ENCODE measurements around the gene XCL1. TPM values are rescaled to one million over a fixed set of nuclear protein-coding genes. Genes with fewer than 3 reads are reported as not detected.
"Not testable (repeated sequence)": the region's sequence is repeated elsewhere in the genome, so short reads cannot be mapped to it uniquely, and the experiment has no call there.

Gene XCL1
- total and polyA plus RNA-seq, 2 experiments from 2014 or later = 0.24 TPM; not detected in 1

GRCh38 chr1:168535536-168535935, 40.9 kb upstream of the XCL1 start:
- no peaks in the 10 kb centered on the region for H3F3A ChIP-seq (replicated peaks; ENCODE audit: low read depth)
- H3K9me3 Mint-ChIP-seq = no peaks in the 10 kb centered on the region
- H4K20me1 ChIP-seq (replicated peaks; ENCODE audit: insufficient read depth) = no peaks in the 10 kb centered on the region
- H3K4me3 Mint-ChIP-seq = no peak overlapping the region
- H3K27ac Mint-ChIP-seq = no peak overlapping the region
- H3K4me2 ChIP-seq = no peak overlapping the region
- no peaks in the 10 kb centered on the region for H3K27me3 ChIP-seq (ENCODE audit: insufficient read depth)
- no peaks in the 10 kb centered on the region for H3K36me3 Mint-ChIP-seq (ENCODE audit: low read depth)
- ATAC-seq (no peak), DNase-seq (ENCODE audit: low spot score) (no peak)
- H3K9me2 ChIP-seq (ENCODE audit: insufficient read depth) = no peaks in the 10 kb centered on the region
- H3K4me1 ChIP-seq (ENCODE audit: insufficient read depth) = no peaks in the 10 kb centered on the region
- no peak overlapping the region for H3K27ac ChIP-seq (ENCODE audit: low read depth)
- H3K36me3 ChIP-seq (ENCODE audit: insufficient read depth) = no peaks in the 10 kb centered on the region
- no peak overlapping the region for H3K4me3 ChIP-seq
- no peak overlapping the region for H2AFZ ChIP-seq
- no peaks in the 10 kb centered on the region for H3K79me2 ChIP-seq (replicated peaks; ENCODE audit: insufficient read depth)
- H3K27me3 Mint-ChIP-seq (ENCODE audit: insufficient read depth, low read depth, poor library complexity) = no peaks in the 10 kb centered on the region
- no peak for TF ChIP-seq CTCF (conservative IDR thresholded peaks at IDR 0.05; ENCODE audit: low read depth in 2 of 2)
- no peak for TF ChIP-seq ZNF331 (CRISPR knock-in tag; IDR thresholded peaks at IDR 0.05; ENCODE audit: low read depth)
- TF ChIP-seq STAT1 (IDR thresholded peaks at IDR 0.05; ENCODE audit: unreplicated experiment) = no peak
- H3K4me1 Mint-ChIP-seq = no peaks in the 10 kb centered on the region

GRCh38 chr1:168540798-168541197, 35.6 kb upstream of the XCL1 start:
- not testable (repeated sequence) for H4K20me1 ChIP-seq (replicated peaks; ENCODE audit: insufficient read depth); H3K4me3 Mint-ChIP-seq; DNase-seq (ENCODE audit: low spot score); H3K79me2 ChIP-seq (replicated peaks; ENCODE audit: insufficient read depth); H3K9me2 ChIP-seq (ENCODE audit: insufficient read depth); H3K4me2 ChIP-seq; H3K27ac ChIP-seq (ENCODE audit: low read depth); H3K36me3 Mint-ChIP-seq (ENCODE audit: low read depth); H3K36me3 ChIP-seq (ENCODE audit: insufficient read depth); H3K27ac Mint-ChIP-seq; H3K4me1 ChIP-seq (ENCODE audit: insufficient read depth); H3K27me3 ChIP-seq (ENCODE audit: insufficient read depth); H3F3A ChIP-seq (replicated peaks; ENCODE audit: low read depth); H3K4me3 ChIP-seq; H3K27me3 Mint-ChIP-seq (ENCODE audit: insufficient read depth, low read depth, poor library complexity); H3K4me1 Mint-ChIP-seq; H3K9me3 Mint-ChIP-seq; ATAC-seq; H2AFZ ChIP-seq

- H3K4me3 ChIP-seq; H3F3A ChIP-seq (replicated peaks; ENCODE audit: low read depth); H3K4me1 Mint-ChIP-seq; H2AFZ ChIP-seq; DNase-seq (ENCODE audit: low spot score); H3K36me3 Mint-ChIP-seq (ENCODE audit: low read depth); H3K27me3 ChIP-seq (ENCODE audit: insufficient read depth); H3K79me2 ChIP-seq (replicated peaks; ENCODE audit: insufficient read depth); H3K27ac Mint-ChIP-seq; H3K36me3 ChIP-seq (ENCODE audit: insufficient read depth); H3K4me2 ChIP-seq; ATAC-seq; H3K9me2 ChIP-seq (ENCODE audit: insufficient read depth); H3K27ac ChIP-seq (ENCODE audit: low read depth); H3K4me3 Mint-ChIP-seq; H3K27me3 Mint-ChIP-seq (ENCODE audit: insufficient read depth, low read depth, poor library complexity); H4K20me1 ChIP-seq (replicated peaks; ENCODE audit: insufficient read depth); H3K9me3 Mint-ChIP-seq; H3K4me1 ChIP-seq (ENCODE audit: insufficient read depth): not testable (repeated sequence)
Measured at GRCh38 chr1:168542978-168543377, 33.4 kb upstream of the XCL1 start.

- H3K36me3 ChIP-seq (ENCODE audit: insufficient read depth); H3K9me3 Mint-ChIP-seq; H2AFZ ChIP-seq; H3K27ac ChIP-seq (ENCODE audit: low read depth); H3K4me3 Mint-ChIP-seq; H3K4me1 Mint-ChIP-seq; H3K27me3 ChIP-seq (ENCODE audit: insufficient read depth); ATAC-seq; H3K27me3 Mint-ChIP-seq (ENCODE audit: insufficient read depth, low read depth, poor library complexity); H3K36me3 Mint-ChIP-seq (ENCODE audit: low read depth); DNase-seq (ENCODE audit: low spot score); H3K4me1 ChIP-seq (ENCODE audit: insufficient read depth); H3F3A ChIP-seq (replicated peaks; ENCODE audit: low read depth); H3K4me2 ChIP-seq; H3K9me2 ChIP-seq (ENCODE audit: insufficient read depth); H3K4me3 ChIP-seq; H3K27ac Mint-ChIP-seq; H4K20me1 ChIP-seq (replicated peaks; ENCODE audit: insufficient read depth); H3K79me2 ChIP-seq (replicated peaks; ENCODE audit: insufficient read depth): not testable (repeated sequence)
Measured at GRCh38 chr1:168543840-168544498, 32.4 kb upstream of the XCL1 start, which contains the start of gene XCL2. TSS of gene XCL2 (minus strand) at chr1:168543997. CDS start at chr1:168543964, 33 bp downstream.

Data from GM23338 (cell line).